Activated gamma-delta T cell (primary cell): ENCODE measurements around the gene DNASE2.
"Not testable (repeated sequence)": the region's sequence is repeated elsewhere in the genome, so short reads cannot be mapped to it uniquely, and the experiment has no call there.

Source experiments
- DNase-seq: peaks from one replicate; lab custom pipeline; 2025; lab: John Stamatoyannopoulos, UW

The DNASE2 gene

GRCh38 chr19:12864143-12864542 lies 17.1 kb downstream of the DNASE2 start:
- no peak for DNase-seq

- no peak for DNase-seq
Measured at GRCh38 chr19:12859546-12859945, 21.7 kb downstream of the DNASE2 start.

- no peak for DNase-seq
Measured at GRCh38 chr19:12858041-12858928, 23.0 kb downstream of the DNASE2 start.

- DNase-seq: no peak
Measured at GRCh38 chr19:12856653-12857052, 24.6 kb downstream of the DNASE2 start.

GRCh38 chr19:12847159-12848139 lies 33.8 kb downstream of the DNASE2 start:
- peak; percentile 70 for DNase-seq

GRCh38 chr19:12846613-12847012 lies 34.6 kb downstream of the DNASE2 start:
- not testable (repeated sequence) for DNase-seq

GRCh38 chr19:12843999-12844732 lies 37.1 kb downstream of the DNASE2 start:
- no peak for DNase-seq

- DNase-seq: no peak
Measured at GRCh38 chr19:12843328-12843727, 37.9 kb downstream of the DNASE2 start.

GRCh38 chr19:12842511-12842910 lies 38.7 kb downstream of the DNASE2 start:
- no peak for DNase-seq

- no peak for DNase-seq
Measured at GRCh38 chr19:12841094-12841493, 40.2 kb downstream of the DNASE2 start.

- no peak for DNase-seq
Measured at GRCh38 chr19:12840091-12841079, 40.9 kb downstream of the DNASE2 start.

GRCh38 chr19:12838886-12839756 lies 42.1 kb downstream of the DNASE2 start:
- DNase-seq: no peak

- DNase-seq: peak; percentile 35
Measured at GRCh38 chr19:12838182-12838885, 42.9 kb downstream of the DNASE2 start, which contains the start of gene MAST1. TSS of gene MAST1 (plus strand) at chr19:12838515. CDS start at chr19:12838573, 58 bp downstream.

GRCh38 chr19:12837225-12837624 lies 44.0 kb downstream of the DNASE2 start:
- no peak for DNase-seq

- DNase-seq: no peak
Measured at GRCh38 chr19:12836529-12836863, 44.8 kb downstream of the DNASE2 start.

GRCh38 chr19:12834976-12835757 lies 46.1 kb downstream of the DNASE2 start:
- no peak for DNase-seq

- DNase-seq: no peak
Measured at GRCh38 chr19:12834566-12834943, 46.7 kb downstream of the DNASE2 start, which contains the start of gene RTBDN. TSS of gene RTBDN (minus strand) at chr19:12834579. CDS start at chr19:12829979, 4,600 bp downstream.
